HEK293 (cell line): ENCODE data around the gene ERBB4.

Experiments
- CTCF ChIA-PET: fragments of 350-600 bp; formaldehyde crosslinking; extraction: SDS; loops from one replicate; lab custom pipeline; 2021; ENCODE audit warnings: antibody characterized with exemption; lab: Yijun Ruan, JAX
- POLR2A ChIA-PET: fragments of 300-600 bp; formaldehyde crosslinking; extraction: SDS; loops from one replicate; lab custom pipeline; 2020; ENCODE audit warnings: antibody characterized with exemption, inconsistent platforms; lab: Yijun Ruan, JAX
- H3K27ac ChIP-seq: fragments of 200-500 bp; sonication (Bioruptor generic); 2 replicates; pipeline ENCODE4 v1.5.1; 2014; ENCODE audit warnings: low read depth, low read length, control low read depth, inconsistent platforms; ENCODE audit errors: extremely low read depth
- H3K36me3 ChIP-seq, 2 experiments: fragments of 200-500 bp in 1 of 2; sonication (Bioruptor generic) in 1 of 2; 1 replicate in 1 of 2; 2 replicates in 1 of 2; pipeline ENCODE4 v1.5.1; 2014 to 2017; ENCODE audit warnings: inconsistent platforms in 2 of 2, low read length in 2 of 2; ENCODE audit not compliant: control insufficient read depth in 2 of 2, insufficient read depth in 1 of 2
- H3K4me1 ChIP-seq: fragments of 200-500 bp; sonication (Bioruptor generic); 2 replicates; pipeline ENCODE4 v1.5.1; 2014; ENCODE audit warnings: mild to moderate bottlenecking, low read length, inconsistent platforms; ENCODE audit not compliant: control insufficient read depth, insufficient read depth
- H3K4me3 ChIP-seq: 2 replicates; pipeline ENCODE4 v1.5.1; 2011; ENCODE audit warnings: low read depth, mild to moderate bottlenecking, control low read depth, low read length, moderate library complexity
- H3K9me3 ChIP-seq: fragments of 200-500 bp; sonication (Bioruptor generic); 2 replicates; pipeline ENCODE4 v1.5.1; 2014; ENCODE audit warnings: low read depth, low read length, inconsistent platforms; ENCODE audit not compliant: control insufficient read depth, insufficient read depth
- KLF16 ChIP-seq: fragments of 450-650 bp; formaldehyde crosslinking; IDR thresholded peaks from 2 replicates; pipeline ENCODE4 v1.5.1; 2017; ENCODE audit warnings: missing biosample characterization, missing genetic modification characterization
- PRDM2 ChIP-seq: fragments of 450-650 bp; formaldehyde crosslinking; IDR thresholded peaks from 2 replicates; pipeline ENCODE4 v1.5.1; 2016; ENCODE audit warnings: missing biosample characterization, missing genetic modification characterization, borderline replicate concordance
- SALL2 ChIP-seq: fragments of 450-650 bp; formaldehyde crosslinking; IDR thresholded peaks from 2 replicates; pipeline ENCODE4 v1.5.0; 2017; ENCODE audit warnings: missing biosample characterization, mild to moderate bottlenecking, missing genetic modification characterization, borderline replicate concordance
- SETDB1 ChIP-seq: IDR thresholded peaks from one replicate; pipeline ENCODE4 v1.6.1; 2017; ENCODE audit warnings: mild to moderate bottlenecking, low read length, moderate library complexity, mixed read lengths; ENCODE audit not compliant: insufficient read length
- TSHZ1 ChIP-seq: fragments of 450-650 bp; formaldehyde crosslinking; IDR thresholded peaks from 2 replicates; pipeline ENCODE4 v1.5.1; 2016; ENCODE audit warnings: missing biosample characterization, missing genetic modification characterization, borderline replicate concordance
- YY2 ChIP-seq: fragments of 450-650 bp; formaldehyde crosslinking; IDR thresholded peaks from 2 replicates; pipeline ENCODE4 v1.5.1; 2016; ENCODE audit warnings: missing biosample characterization, missing genetic modification characterization
- ZBTB17 ChIP-seq: fragments of 450-650 bp; formaldehyde crosslinking; IDR thresholded peaks from 2 replicates; pipeline ENCODE4 v1.5.1; 2016; ENCODE audit warnings: missing biosample characterization, missing genetic modification characterization
- ZNF391 ChIP-seq: fragments of 450-650 bp; formaldehyde crosslinking; IDR thresholded peaks from 2 replicates; pipeline ENCODE4 v1.5.1; 2016; ENCODE audit warnings: low read depth, missing biosample characterization, missing genetic modification characterization, borderline replicate concordance
- ZNF433 ChIP-seq: fragments of 450-650 bp; formaldehyde crosslinking; IDR thresholded peaks from 2 replicates; pipeline ENCODE4 v1.5.1; 2016; ENCODE audit warnings: missing biosample characterization, missing genetic modification characterization, low read depth
- ZNF449 ChIP-seq: fragments of 450-650 bp; formaldehyde crosslinking; IDR thresholded peaks from 2 replicates; pipeline ENCODE4 v1.5.1; 2017; ENCODE audit warnings: missing biosample characterization, mild to moderate bottlenecking, missing genetic modification characterization, moderate library complexity
- ZNF558 ChIP-seq: fragments of 450-650 bp; formaldehyde crosslinking; IDR thresholded peaks from 2 replicates; pipeline ENCODE4 v1.5.1; 2016; ENCODE audit warnings: missing biosample characterization, missing genetic modification characterization
- ZNF629 ChIP-seq: fragments of 450-650 bp; formaldehyde crosslinking; IDR thresholded peaks from 2 replicates; pipeline ENCODE4 v1.5.1; 2017; ENCODE audit warnings: missing biosample characterization, missing genetic modification characterization
- ZNF707 ChIP-seq: fragments of 450-650 bp; formaldehyde crosslinking; IDR thresholded peaks from 2 replicates; pipeline ENCODE4 v1.5.1; 2016; ENCODE audit warnings: missing biosample characterization, missing genetic modification characterization
- ZNF776 ChIP-seq: fragments of 450-650 bp; formaldehyde crosslinking; IDR thresholded peaks from 2 replicates; pipeline ENCODE4 v1.5.0; 2017; ENCODE audit warnings: missing biosample characterization, missing genetic modification characterization, borderline replicate concordance
- ZNF777 ChIP-seq: fragments of 450-650 bp; formaldehyde crosslinking; IDR thresholded peaks from 2 replicates; pipeline ENCODE4 v1.5.1; 2017; ENCODE audit warnings: missing biosample characterization, missing genetic modification characterization, borderline replicate concordance
- ZNF791 ChIP-seq: fragments of 450-650 bp; formaldehyde crosslinking; IDR thresholded peaks from 2 replicates; pipeline ENCODE4 v1.5.1; 2016; ENCODE audit warnings: missing biosample characterization, missing genetic modification characterization
- TF ChIP-seq, protein P1 (sequence below): fragments of 450-650 bp; IDR thresholded peaks from 2 replicates; pipeline ENCODE4 v1.5.1; 2018; ENCODE audit warnings: missing biosample characterization, mild to moderate bottlenecking, missing genetic modification characterization
- TF ChIP-seq, protein P2 (sequence below): fragments of 450-650 bp; formaldehyde crosslinking; IDR thresholded peaks from 2 replicates; pipeline ENCODE4 v1.5.1; 2016; ENCODE audit warnings: missing biosample characterization, missing genetic modification characterization

The ERBB4 gene

DNA sequence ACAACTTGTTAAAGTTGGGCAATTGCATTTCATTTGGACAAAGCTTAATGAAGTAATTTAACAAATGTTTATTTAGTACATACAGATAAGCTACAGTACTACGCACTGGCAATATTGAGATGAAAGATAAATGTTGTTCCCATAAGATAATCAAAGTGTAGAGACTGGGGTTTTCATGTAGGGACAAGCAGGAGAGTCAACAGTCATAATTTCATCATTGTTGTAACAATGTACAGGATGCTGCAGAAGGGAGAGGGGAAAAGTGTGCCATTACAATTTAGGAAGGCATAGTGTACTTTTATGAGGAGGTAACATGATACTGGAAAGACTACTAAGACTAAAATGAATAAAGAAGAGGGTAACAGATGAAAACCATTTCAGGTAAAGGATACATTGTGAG lies 441.6 kb downstream of the ERBB4 start:
- Histone ChIP-seq H3K36me3 (no peaks in the 10 kb centered on the region), H3K9me3 (no peaks in the 10 kb centered on the region), H3K4me3 (no peak overlapping the region), H3K27ac (no peak overlapping the region)
- CTCF ChIA-PET, result no interaction called here
- no peak for TF ChIP-seq PRDM2 (tag by site-specific recombination)
- TF ChIP-seq KLF16, result no peak
- no peak for TF ChIP-seq ZNF791 (tag by site-specific recombination)
- TF ChIP-seq ZNF558 (tag by site-specific recombination), result no peak
- TF ChIP-seq ZNF777 (tag by site-specific recombination), result no peak
- TF ChIP-seq ZNF433, result no peak
- TF ChIP-seq ZNF776 (tag by site-specific recombination), result no peak
- no peak for TF ChIP-seq ZNF449 (tag by site-specific recombination)
- TF ChIP-seq SALL2 (tag by site-specific recombination), result no peak
- TF ChIP-seq ZNF629 (tag by site-specific recombination), result no peak
- no peak for TF ChIP-seq ZNF391 (tag by site-specific recombination)
- TF ChIP-seq ZBTB17 (tag by site-specific recombination), result no peak
- no peak for TF ChIP-seq YY2 (tag by site-specific recombination)
- TF ChIP-seq ZNF707, result no peak
- TF ChIP-seq, protein P1, sequence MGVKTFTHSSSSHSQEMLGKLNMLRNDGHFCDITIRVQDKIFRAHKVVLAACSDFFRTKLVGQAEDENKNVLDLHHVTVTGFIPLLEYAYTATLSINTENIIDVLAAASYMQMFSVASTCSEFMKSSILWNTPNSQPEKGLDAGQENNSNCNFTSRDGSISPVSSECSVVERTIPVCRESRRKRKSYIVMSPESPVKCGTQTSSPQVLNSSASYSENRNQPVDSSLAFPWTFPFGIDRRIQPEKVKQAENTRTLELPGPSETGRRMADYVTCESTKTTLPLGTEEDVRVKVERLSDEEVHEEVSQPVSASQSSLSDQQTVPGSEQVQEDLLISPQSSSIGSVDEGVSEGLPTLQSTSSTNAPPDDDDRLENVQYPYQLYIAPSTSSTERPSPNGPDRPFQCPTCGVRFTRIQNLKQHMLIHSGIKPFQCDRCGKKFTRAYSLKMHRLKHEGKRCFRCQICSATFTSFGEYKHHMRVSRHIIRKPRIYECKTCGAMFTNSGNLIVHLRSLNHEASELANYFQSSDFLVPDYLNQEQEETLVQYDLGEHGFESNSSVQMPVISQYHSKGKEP (tag by site-specific recombination), result no peak
- TF ChIP-seq, all 188 proteins: peak for 0
- H3K4me1 ChIP-seq, result peaks cover 7% of the 10 kb centered on the region; the same call in 1 of the 2 replicates
- POLR2A ChIA-PET, result no interaction called here

GRCh38 chr2:212089873-212090272 lies 448.7 kb downstream of the ERBB4 start:
- ChIA-PET CTCF (no interaction called here), POLR2A (no interaction called here)
- Histone ChIP-seq H3K4me1 (no peaks in the 10 kb centered on the region), H3K36me3 (no peaks in the 10 kb centered on the region), H3K27ac (no peak overlapping the region), H3K4me3 (no peak overlapping the region), H3K9me3 (no peaks in the 10 kb centered on the region)
- TF ChIP-seq TSHZ1 (tag by site-specific recombination), result no peak
- no peak for TF ChIP-seq ZNF791 (tag by site-specific recombination)
- no peak for TF ChIP-seq SETDB1
- TF ChIP-seq, protein P2, sequence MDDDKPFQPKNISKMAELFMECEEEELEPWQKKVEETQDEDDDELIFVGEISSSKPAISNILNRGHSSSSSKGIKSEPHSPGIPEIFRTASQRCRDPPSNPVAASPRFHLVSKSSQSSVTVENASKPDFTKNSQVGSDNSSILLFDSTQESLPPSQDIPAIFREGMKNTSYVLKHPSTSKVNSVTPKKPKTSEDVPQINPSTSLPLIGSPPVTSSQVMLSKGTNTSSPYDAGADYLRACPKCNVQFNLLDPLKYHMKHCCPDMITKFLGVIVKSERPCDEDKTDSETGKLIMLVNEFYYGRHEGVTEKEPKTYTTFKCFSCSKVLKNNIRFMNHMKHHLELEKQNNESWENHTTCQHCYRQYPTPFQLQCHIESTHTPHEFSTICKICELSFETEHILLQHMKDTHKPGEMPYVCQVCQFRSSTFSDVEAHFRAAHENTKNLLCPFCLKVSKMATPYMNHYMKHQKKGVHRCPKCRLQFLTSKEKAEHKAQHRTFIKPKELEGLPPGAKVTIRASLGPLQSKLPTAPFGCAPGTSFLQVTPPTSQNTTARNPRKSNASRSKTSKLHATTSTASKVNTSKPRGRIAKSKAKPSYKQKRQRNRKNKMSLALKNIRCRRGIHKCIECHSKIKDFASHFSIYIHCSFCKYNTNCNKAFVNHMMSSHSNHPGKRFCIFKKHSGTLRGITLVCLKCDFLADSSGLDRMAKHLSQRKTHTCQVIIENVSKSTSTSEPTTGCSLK (tag by site-specific recombination), result no peak
